ENCODE data around the gene CD7.

DNA sequence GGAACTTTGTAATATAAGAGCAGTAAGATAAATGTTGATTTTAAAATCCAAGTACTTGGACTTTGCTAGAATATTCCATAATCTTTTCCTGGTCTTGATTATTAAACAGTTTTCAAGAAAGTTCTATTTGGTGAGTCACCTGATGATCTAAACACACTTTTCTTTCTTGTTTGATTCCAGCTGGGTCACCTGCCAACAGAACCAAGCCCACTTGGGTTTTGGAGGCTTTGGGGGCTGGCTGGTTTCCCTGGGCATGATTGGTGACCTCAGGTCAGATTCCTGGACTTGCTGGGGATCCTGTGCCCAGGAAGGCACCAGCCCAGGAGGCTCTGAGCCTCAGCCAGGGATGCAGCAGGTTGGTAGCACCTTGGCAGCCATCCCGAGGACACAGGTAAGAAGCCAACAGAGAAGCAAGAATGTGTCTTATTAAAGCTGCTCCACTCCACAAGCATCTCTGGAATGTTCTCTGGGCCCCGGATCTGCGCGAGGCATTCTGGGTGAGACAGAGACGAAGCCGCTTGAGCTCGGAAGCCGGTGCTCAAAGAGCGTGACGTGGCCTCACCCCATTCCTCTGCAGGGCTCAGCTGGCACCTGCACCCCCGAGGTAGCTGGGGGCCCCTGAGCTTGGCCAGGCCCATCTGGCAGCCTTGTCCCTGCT lies 38.5 kb upstream of the CD7 start:
- TF ChIP-seq, protein P1, sequence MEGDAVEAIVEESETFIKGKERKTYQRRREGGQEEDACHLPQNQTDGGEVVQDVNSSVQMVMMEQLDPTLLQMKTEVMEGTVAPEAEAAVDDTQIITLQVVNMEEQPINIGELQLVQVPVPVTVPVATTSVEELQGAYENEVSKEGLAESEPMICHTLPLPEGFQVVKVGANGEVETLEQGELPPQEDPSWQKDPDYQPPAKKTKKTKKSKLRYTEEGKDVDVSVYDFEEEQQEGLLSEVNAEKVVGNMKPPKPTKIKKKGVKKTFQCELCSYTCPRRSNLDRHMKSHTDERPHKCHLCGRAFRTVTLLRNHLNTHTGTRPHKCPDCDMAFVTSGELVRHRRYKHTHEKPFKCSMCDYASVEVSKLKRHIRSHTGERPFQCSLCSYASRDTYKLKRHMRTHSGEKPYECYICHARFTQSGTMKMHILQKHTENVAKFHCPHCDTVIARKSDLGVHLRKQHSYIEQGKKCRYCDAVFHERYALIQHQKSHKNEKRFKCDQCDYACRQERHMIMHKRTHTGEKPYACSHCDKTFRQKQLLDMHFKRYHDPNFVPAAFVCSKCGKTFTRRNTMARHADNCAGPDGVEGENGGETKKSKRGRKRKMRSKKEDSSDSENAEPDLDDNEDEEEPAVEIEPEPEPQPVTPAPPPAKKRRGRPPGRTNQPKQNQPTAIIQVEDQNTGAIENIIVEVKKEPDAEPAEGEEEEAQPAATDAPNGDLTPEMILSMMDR (IDR thresholded peaks at IDR 0.05): no peak
- TF ChIP-seq POLR2AphosphoS5 (IDR thresholded peaks at IDR 0.05) (peak; percentile 86), POLR2A (IDR thresholded peaks at IDR 0.05) (no peak)
